Hematopoietic multipotent progenitor cell treated with erythropoietin and hydrocortisone succinate and interleukin-3 and kit ligand, for 15 days (in vitro differentiated cells): ENCODE data around the gene PLEKHA4.
A peak's percentile ranks its signal among the peaks of the same experiment; 100 is the strongest.
"Not testable (repeated sequence)": the region's sequence is repeated elsewhere in the genome, so short reads cannot be mapped to it uniquely, and the experiment has no call there.

ENCODE experiments used
- DNase-seq: peaks from one replicate; pipeline ENCODE4 v3.0.0-alpha.2; 2015; ENCODE audit warnings: low spot score

The PLEKHA4 gene

GRCh38 chr19:48868114-48868886 lies at the start of gene PLEKHA4:
Gene PLEKHA4, minus strand, starts transcription at chr19:48868617. Its CDS starts 997 bp downstream, at chr19:48867620.
- no peak for DNase-seq

- DNase-seq, result no peak
These were observed 49.7 kb upstream of the PLEKHA4 start for GRCh38 chr19:48918071-48918470.

GRCh38 chr19:48915757-48916156 lies 47.3 kb upstream of the PLEKHA4 start:
- no peak for DNase-seq

GRCh38 chr19:48914181-48914580 lies 45.8 kb upstream of the PLEKHA4 start:
- DNase-seq, result no peak

GRCh38 chr19:48913114-48913889 lies 44.9 kb upstream of the PLEKHA4 start:
- peak; percentile 55 for DNase-seq

GRCh38 chr19:48910803-48911202 lies 42.4 kb upstream of the PLEKHA4 start:
- no peak for DNase-seq

GRCh38 chr19:48909424-48910077 lies 41.1 kb upstream of the PLEKHA4 start:
- DNase-seq, result not testable (repeated sequence)

- no peak for DNase-seq
These were observed 39.3 kb upstream of the PLEKHA4 start for GRCh38 chr19:48907671-48908070.

GRCh38 chr19:48906324-48906723 lies 37.9 kb upstream of the PLEKHA4 start:
- no peak for DNase-seq

GRCh38 chr19:48905664-48906063 lies 37.2 kb upstream of the PLEKHA4 start:
- no peak for DNase-seq

- DNase-seq, result not testable (repeated sequence)
These were observed 35.4 kb upstream of the PLEKHA4 start for GRCh38 chr19:48903788-48904187.

GRCh38 chr19:48902291-48902690 lies 33.9 kb upstream of the PLEKHA4 start:
- DNase-seq, result peak; percentile 38

- peak; percentile 82 for DNase-seq
These were observed 32.3 kb upstream of the PLEKHA4 start for GRCh38 chr19:48900477-48901406.

GRCh38 chr19:48899781-48900476 lies 31.5 kb upstream of the PLEKHA4 start, which contains the start of gene NUCB1:
Gene NUCB1, plus strand, starts transcription at chr19:48900312. Its CDS starts 485 bp downstream, at chr19:48900797.
- DNase-seq, result peak; percentile 100

- not testable (repeated sequence) for DNase-seq
These were observed 31.0 kb upstream of the PLEKHA4 start for GRCh38 chr19:48899386-48899749.

GRCh38 chr19:48897181-48897580 lies 28.8 kb upstream of the PLEKHA4 start:
- no peak for DNase-seq

GRCh38 chr19:48896191-48896720 lies 27.8 kb upstream of the PLEKHA4 start:
- DNase-seq, result peak; percentile 78

- no peak for DNase-seq
These were observed 26.8 kb upstream of the PLEKHA4 start for GRCh38 chr19:48895226-48895625.

GRCh38 chr19:48890551-48890950 lies 22.1 kb upstream of the PLEKHA4 start:
- DNase-seq, result no peak

GRCh38 chr19:48889496-48889895 lies 21.1 kb upstream of the PLEKHA4 start:
- DNase-seq, result not testable (repeated sequence)
